Measurements from ENCODE around the gene MYH15.
"Not testable (repeated sequence)": the region's sequence is repeated elsewhere in the genome, so short reads cannot be mapped to it uniquely, and the experiment has no call there.

MYH15 gene

GRCh38 chr3:108389372-108389771 is 121.0 kb downstream of the MYH15 start:
- no peak for DNase-seq (ENCODE audit: low read depth, low spot score)

GRCh38 chr3:108388136-108389132 is 122.0 kb downstream of the MYH15 start:
- DNase-seq (ENCODE audit: low read depth, low spot score): no peak

GRCh38 chr3:108387063-108387462 is 123.3 kb downstream of the MYH15 start:
- no peak for DNase-seq (ENCODE audit: low read depth, low spot score)

DNA sequence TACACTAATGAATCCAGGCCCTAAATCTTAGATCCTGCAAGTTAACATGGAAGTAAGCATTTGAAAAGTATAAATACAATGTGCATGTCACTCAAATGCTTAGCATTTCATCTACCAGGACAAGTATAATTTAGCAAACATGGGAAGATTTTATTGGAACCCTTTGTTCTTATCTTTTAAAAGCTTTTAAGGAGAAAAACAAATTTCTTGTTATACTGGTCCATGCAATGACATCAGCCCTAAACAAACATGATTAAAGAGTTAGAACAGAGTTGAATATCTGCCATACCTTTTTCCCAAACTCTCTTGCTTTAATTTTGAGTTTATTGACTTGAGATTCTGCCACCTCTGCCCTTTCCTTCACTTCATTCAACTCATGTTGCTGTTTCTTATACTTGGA is 127.1 kb downstream of the MYH15 start:
- DNase-seq (ENCODE audit: low read depth, low spot score): no peak

DNA sequence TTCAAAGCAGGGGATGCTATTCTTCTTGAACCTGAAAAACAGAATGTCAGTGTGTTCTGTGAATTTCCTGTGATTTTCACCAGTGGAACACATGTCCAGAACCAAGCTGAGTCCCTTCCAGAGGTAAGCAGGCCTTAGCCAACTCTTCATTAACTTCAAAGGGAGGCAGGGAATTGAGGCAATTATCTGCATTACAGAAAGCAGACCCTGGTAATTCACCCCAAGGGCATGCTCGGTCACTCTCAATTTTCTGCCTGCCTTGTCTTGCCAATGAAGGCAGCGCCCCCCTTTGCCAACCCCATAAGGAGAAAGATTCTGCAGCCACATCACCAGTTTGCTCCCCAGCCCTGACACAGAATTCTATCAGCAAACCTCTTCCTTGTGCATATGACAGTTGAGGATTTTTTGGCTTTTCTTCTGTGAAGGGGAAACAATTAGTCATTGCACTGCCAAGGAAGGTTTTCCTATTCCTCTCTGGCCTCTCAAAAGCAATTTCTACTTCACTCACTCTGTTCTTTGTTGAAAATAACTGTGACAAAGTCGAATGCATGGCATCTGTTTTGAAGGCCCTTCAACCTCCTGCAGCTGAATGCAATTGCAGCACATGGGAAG is 128.8 kb downstream of the MYH15 start:
- DNase-seq (ENCODE audit: low read depth, low spot score): no peak

GRCh38 chr3:108380128-108380795 is 130.1 kb downstream of the MYH15 start:
- no peak for DNase-seq (ENCODE audit: low read depth, low spot score)

GRCh38 chr3:108378952-108379342 is 131.4 kb downstream of the MYH15 start:
- not testable (repeated sequence) for DNase-seq (ENCODE audit: low read depth, low spot score)

DNA sequence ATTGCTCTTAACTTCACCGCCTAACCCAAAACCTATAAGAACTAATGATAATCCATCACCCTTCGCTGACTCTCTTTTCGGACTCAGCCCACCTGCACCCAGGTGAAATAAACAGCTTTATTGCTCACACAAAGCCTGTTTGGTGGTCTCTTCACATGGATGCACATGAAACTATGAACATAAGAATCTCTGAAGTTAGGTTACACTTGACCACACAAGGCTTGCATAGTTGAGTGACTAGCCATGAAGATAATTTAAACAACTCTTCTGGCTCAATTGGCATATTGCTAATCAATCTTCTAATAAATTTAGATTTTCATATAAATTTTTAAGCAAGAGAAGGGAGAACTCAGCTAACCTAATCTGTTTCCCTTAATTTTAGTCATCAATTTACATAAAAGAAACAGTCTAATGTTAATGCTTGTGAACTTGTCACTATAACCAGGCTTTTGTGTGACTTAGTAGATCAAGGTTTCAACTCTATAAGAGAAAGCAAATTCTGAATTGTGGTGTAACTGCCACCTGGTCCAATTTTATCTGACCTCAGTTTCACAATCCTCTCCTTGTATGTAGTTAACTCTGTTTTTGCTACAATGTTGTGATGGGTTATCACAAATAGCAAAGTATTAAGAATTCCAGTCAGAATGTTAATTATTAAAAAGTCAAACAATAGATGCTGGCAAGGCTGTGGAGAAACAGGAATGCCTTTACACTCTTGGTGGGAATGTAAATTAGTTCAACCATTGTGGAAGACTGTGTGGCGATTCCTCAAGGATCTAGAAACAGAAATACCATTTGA is 132.0 kb downstream of the MYH15 start:
- no peak for DNase-seq (ENCODE audit: low read depth, low spot score)

GRCh38 chr3:108377384-108377783 is 133.0 kb downstream of the MYH15 start:
- no peak for DNase-seq (ENCODE audit: low read depth, low spot score)

- DNase-seq (ENCODE audit: low read depth, low spot score): no peak
Observed at GRCh38 chr3:108376026-108376425, 134.4 kb downstream of the MYH15 start.

- DNase-seq (ENCODE audit: low read depth, low spot score): no peak
Observed at GRCh38 chr3:108359011-108359410, 151.4 kb downstream of the MYH15 start.

DNA sequence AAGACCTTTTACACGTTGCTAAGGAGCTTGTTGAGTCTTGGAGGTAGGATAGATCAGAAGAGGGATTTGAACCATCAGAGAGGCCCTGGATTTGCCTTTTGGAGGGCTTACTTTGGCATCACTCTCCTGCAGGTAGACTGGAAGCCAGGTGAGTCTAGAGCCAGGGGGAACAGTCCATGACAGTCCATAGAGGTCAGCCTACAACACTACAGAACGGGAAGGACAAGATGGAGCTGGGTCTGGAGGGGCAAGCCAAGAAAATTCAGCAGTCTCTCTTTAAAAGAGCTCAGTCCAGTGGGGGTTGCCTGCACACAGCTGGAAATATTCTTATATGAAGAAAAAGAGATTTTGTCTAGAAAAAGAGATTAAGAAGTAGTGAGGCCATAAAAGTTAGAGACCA is 153.4 kb downstream of the MYH15 start:
- DNase-seq (ENCODE audit: low read depth, low spot score): no peak

DNA sequence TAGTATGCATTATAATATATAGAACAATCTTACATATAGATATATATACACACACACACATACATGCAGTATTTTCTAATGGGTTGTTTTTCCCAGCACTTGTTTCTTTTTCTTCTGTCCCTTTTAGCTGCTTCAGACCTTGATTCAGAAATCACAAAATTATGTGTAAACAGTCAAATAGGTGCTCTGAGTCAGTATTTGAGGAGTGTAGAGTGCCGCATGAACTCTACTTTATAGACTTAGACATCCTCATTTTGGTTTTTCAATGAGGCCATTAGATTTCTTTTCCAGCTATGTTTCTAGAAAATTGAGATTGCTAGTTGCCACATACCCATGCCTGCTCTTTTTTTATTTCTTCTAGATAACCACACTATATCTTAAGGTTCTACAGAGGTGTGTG is 155.8 kb downstream of the MYH15 start:
- no peak for DNase-seq (ENCODE audit: low read depth, low spot score)

- no peak for DNase-seq (ENCODE audit: low read depth, low spot score)
Observed at GRCh38 chr3:108352176-108352575, 158.2 kb downstream of the MYH15 start.

DNA sequence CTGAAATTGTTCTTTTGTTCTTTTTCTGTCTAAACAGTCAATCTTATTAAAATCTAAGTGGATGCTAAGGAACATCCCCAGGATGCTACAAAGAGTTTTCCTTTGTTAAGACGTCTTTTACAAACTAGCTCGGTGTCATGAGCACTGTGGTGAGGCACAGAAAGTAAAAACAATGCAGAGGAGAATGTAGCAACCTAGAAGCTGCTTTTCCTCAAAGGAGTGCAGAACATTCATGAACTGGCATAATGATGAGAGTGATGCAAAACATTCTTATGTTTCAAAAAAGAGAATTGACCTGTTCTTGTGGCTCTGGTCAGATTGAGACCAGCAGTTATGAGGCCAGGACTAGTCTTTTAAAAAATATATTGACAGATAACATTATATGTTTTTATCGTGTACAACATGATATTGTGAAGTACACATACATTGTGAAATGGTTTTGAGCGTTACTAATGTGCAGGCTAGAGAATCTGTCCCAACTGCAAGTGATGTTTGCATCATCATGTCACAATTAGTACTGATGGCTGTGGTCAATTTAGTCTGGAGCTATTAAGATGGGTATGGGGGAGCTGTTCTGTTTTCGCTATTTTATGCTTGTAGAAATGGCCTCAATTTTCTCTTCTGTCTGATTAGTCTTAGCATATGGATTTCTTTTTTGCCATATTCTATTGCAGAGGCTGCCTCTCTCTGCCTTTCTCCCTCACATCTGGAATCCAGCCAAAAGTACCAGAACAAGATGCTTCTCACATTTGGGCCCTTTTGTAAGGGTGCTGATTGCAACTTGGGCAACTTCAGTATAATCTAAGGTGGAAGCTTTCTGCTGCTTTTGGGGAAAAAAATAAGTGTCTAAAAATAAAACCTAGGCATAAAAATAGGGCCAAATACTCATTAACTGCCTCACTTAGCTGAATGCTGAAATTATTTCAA is 163.8 kb downstream of the MYH15 start:
- no peak for DNase-seq (ENCODE audit: low read depth, low spot score)

- DNase-seq (ENCODE audit: low read depth, low spot score): no peak
Observed at GRCh38 chr3:108345492-108346205, 164.7 kb downstream of the MYH15 start.

DNA sequence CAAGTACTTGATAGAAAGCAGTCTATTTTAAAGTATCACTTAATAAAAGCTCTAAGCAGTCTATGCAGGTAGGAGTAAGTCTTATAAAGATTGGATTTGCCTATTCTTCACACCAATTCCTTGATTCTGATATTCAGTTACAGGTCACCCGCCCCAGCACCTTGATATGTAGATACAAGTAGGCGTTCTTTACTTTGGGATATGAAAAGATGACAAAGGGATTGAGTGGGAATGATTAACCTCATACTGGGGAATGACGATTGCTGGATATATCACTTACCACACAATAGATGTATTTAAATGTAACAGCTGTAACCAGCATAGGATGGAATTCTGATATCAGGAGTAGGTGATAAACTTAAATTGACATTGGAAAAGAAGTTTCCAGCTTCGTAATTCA is 166.9 kb downstream of the MYH15 start:
- DNase-seq (ENCODE audit: low read depth, low spot score): no peak

DNA sequence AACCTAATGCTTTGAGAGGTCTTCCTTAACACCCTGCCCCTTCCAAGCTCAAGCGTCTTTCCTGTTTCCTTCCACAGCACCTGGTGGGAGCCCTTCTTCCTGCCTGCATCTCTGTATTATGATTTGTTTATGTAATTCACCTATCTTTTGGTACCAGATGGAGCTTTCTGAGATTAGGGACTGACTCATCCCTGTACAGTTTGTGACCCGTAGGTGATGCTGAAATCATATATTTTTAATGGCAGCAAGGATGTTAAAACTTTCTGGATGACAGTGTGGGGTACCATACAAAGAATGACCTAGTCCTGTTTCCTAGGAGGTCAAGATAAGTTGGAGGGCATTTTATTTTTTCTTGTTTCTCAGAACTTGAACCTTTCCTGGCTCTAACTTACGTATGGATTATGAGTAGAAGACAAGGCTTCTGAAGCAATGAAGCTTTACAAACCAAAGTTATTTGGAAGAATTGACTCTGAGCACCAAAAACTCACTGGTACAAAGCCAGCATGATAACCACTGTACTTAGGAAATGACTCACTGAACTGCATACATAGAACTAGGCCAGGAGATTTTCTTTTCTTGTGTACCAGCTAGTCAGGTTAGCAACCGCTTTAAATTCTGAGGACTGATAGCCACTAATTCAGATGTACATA is 167.4 kb downstream of the MYH15 start:
- no peak for DNase-seq (ENCODE audit: low read depth, low spot score)

DNA sequence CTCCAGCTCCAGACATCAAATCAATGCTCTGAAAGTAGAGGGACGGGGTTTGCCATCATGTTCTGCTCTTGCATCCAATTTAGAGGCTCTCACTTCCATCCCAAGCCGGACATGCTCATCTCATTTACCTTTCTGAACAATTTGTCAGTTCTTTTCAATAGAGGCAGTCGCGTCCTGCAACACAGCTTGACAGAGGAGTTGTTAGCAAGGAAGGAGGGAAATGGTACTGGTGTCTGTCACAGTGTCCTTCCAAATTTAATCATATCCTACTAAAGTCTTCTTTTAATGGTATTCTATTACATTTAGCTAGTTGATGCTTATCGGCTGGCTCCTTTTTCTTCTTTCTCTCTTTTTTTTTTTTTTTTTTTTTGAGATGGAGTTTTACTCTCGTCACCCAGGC is 168.5 kb downstream of the MYH15 start:
- no peak for DNase-seq (ENCODE audit: low read depth, low spot score)

All from smooth muscle cell of the brain vasculature (primary cell).